ENCODE results near the gene MIDN.

DNA sequence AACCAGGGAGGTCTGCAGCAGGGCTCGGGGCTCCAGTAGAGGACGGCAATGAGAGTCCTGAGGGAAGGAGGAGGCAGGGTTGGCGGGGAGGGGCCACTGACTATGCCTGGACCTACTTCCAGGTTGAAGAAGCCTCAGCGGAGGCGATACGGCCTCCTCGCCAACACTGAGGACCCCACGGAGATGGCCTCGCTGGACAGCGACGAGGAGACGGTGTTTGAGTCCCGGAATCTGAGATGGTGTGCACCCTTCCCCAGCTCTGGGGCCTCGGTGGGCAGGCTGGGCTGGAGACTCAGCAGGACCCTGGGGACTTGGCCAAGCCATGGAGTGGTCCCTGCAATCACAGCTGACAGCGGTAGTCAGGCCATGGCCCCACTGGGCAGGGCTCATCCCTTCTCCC lies 28.7 kb downstream of the MIDN start:
- TF ChIP-seq CTCF (IDR thresholded peaks at IDR 0.05) (no peak), POLR2A (IDR thresholded peaks at IDR 0.05) (no peak)

Data from adrenal gland (tissue), 5 donors.